Gastrocnemius medialis (tissue), 4 donors: ENCODE data around the gene NCK2. TPM values are rescaled to one million over a fixed set of nuclear protein-coding genes. Genes with fewer than 3 reads are reported as not detected.
A peak's percentile ranks its signal among the peaks of the same experiment; 100 is the strongest.
"Not testable (repeated sequence)": the region's sequence is repeated elsewhere in the genome, so short reads cannot be mapped to it uniquely, and the experiment has no call there.

Experiments
- ATAC-seq, 2 donors: fragments of 150-250 bp; one replicate each; pipeline ENCODE4 v1.9.1; 2016
- DNase-seq, 2 donors: peaks; one replicate each; pipeline ENCODE4 v3.0.0-alpha.2; 2019
- H3K27ac ChIP-seq, 4 donors: fragments of 200-600 bp; sonication (generic); 1 replicate in 1 of 4; 2 replicates in 3 of 4; pipeline ENCODE4 v1.5.1; 2016 to 2018; ENCODE audit warnings: mild to moderate bottlenecking in 2 of 4, moderate library complexity in 1 of 4
- H3K27me3 ChIP-seq, 3 donors: fragments of 200-600 bp; sonication (generic) in 2 of 3; 1 replicate in 1 of 3; 2 replicates in 2 of 3; pipeline versions ENCODE4 v1.5.1 to v1.6.0; 2016 to 2019; ENCODE audit warnings: mild to moderate bottlenecking in 1 of 3, moderate library complexity in 1 of 3
- H3K36me3 ChIP-seq, 2 donors: fragments of 200-600 bp; sonication (generic) in 1 of 2; one replicate each; pipeline ENCODE4 v1.5.1; 2017 to 2018
- H3K4me1 ChIP-seq, 2 donors: fragments of 200-600 bp; sonication (generic) in 1 of 2; one replicate each; pipeline ENCODE4 v1.5.1; 2016 to 2017; ENCODE audit warnings: mild to moderate bottlenecking in 2 of 2
- H3K4me3 ChIP-seq, 4 donors: fragments of 200-600 bp; sonication (generic) in 3 of 4; 1 replicate in 1 of 4; 2 replicates in 3 of 4; pipeline ENCODE4 v1.5.1; 2016 to 2019; ENCODE audit warnings: mild to moderate bottlenecking in 2 of 4
- H3K9me3 ChIP-seq, 3 donors: fragments of 200-600 bp; sonication (generic) in 2 of 3; 1 replicate in 1 of 3; 2 replicates in 2 of 3; pipeline ENCODE4 v1.5.1; 2016 to 2019
- CTCF ChIP-seq, 5 experiments: fragments of 450-650 bp in 3 of 5; fragments of 200-600 bp in 2 of 5; sonication (generic) in 2 of 5; IDR thresholded peaks in 4 of 5; conservative IDR thresholded peaks in 1 of 5; 1 replicate in 4 of 5; 2 replicates in 1 of 5; pipeline ENCODE4 v1.5.1; 2016 to 2019; ENCODE audit warnings: antibody characterized with exemption in 5 of 5, mild to moderate bottlenecking in 3 of 5, moderate library complexity in 3 of 5
- POLR2A ChIP-seq, 2 donors: fragments of 450-650 bp; IDR thresholded peaks; one replicate each; pipeline ENCODE4 v1.6.1; 2017; ENCODE audit warnings: antibody characterized with exemption in 2 of 2, mild to moderate bottlenecking in 2 of 2, moderate library complexity in 2 of 2
- in situ Hi-C, 4 donors: fragments of 200-750 bp; cut with MboI; loops; one replicate each; pipeline versions ENCODE4 v1.15.0 to v1.8.0; 2017; ENCODE audit warnings: low sequenced_read_pairs in 4 of 4
- intact Hi-C: fragments of 100-400 bp; cut with DNase I; formaldehyde crosslinking; loops from one replicate; pipeline ENCODE4 v1.15.1; 2023; ENCODE audit warnings: low total_unique reads
- total RNA-seq, 4 donors: library from RNA; depleted of rRNA; stranded (reverse); fragments of >200 nt; gene quantifications; one replicate each; pipeline versions ENCODE4 v1.1.0 to v1.2.3, GENCODE V29; 2016

Gene NCK2
- total RNA-seq, 4 donors from 2014 or later: 46.7 to 86.1 (median 57.9) TPM

- in situ Hi-C loops (no loop called here), intact Hi-C loops (no loop called here)
- ATAC-seq (no peak), DNase-seq (no peak)
- TF ChIP-seq POLR2A (IDR thresholded peaks at IDR 0.05): no peak
- no peak for TF ChIP-seq CTCF (IDR thresholded peaks at IDR 0.05 in 4 of 5, conservative IDR thresholded peaks at IDR 0.05 in 1 of 5)
- peaks cover 34 to 38% of the 10 kb centered on the region in 2 donors for H3K4me1 ChIP-seq
- H3K4me3 ChIP-seq: no peak overlapping the region
- H3K9me3 ChIP-seq: no peaks in the 10 kb centered on the region
- no peaks in the 10 kb centered on the region for H3K36me3 ChIP-seq
- no peaks in the 10 kb centered on the region for H3K27me3 ChIP-seq
- H3K27ac ChIP-seq: no peak overlapping the region
These were observed 24.3 kb downstream of the NCK2 start for GRCh38 chr2:105768961-105769452.

GRCh38 chr2:105769504-105769903 lies 24.8 kb downstream of the NCK2 start:
- TF ChIP-seq CTCF (IDR thresholded peaks at IDR 0.05 in 4 of 5, conservative IDR thresholded peaks at IDR 0.05 in 1 of 5) (peak in 1 of 5 experiments; percentile 20), POLR2A (IDR thresholded peaks at IDR 0.05) (no peak)
- Histone ChIP-seq H3K36me3 (no peaks in the 10 kb centered on the region), H3K9me3 (no peaks in the 10 kb centered on the region), H3K4me3 (no peak overlapping the region), H3K4me1 (peaks cover 35 to 38% of the 10 kb centered on the region in 2 donors), H3K27me3 (no peaks in the 10 kb centered on the region), H3K27ac (no peak overlapping the region)
- DNase-seq (no peak), ATAC-seq (no peak)
- in situ Hi-C loops (no loop called here), intact Hi-C loops (no loop called here)

GRCh38 chr2:105770149-105770548 lies 25.4 kb downstream of the NCK2 start:
- no peak for ATAC-seq
- intact Hi-C loops: no loop called here
- Histone ChIP-seq H3K4me3 (no peak overlapping the region), H3K36me3 (no peaks in the 10 kb centered on the region), H3K27me3 (no peaks in the 10 kb centered on the region), H3K4me1 (peaks cover 36 to 38% of the 10 kb centered on the region in 2 donors), H3K27ac (no peak overlapping the region), H3K9me3 (no peaks in the 10 kb centered on the region)
- TF ChIP-seq POLR2A (IDR thresholded peaks at IDR 0.05) (no peak), CTCF (IDR thresholded peaks at IDR 0.05 in 4 of 5, conservative IDR thresholded peaks at IDR 0.05 in 1 of 5) (no peak)
- no peak for DNase-seq
- in situ Hi-C loops: no loop called here

- DNase-seq, intact Hi-C loops, H3K9me3 ChIP-seq, in situ Hi-C loops, ATAC-seq, H3K27me3 ChIP-seq, H3K36me3 ChIP-seq, H3K4me3 ChIP-seq: not testable (repeated sequence)
- Histone ChIP-seq H3K27ac (peak overlapping the region; percentile 24 to 59 (median 38)), H3K4me1 (peaks cover 47 to 48% of the 10 kb centered on the region in 2 donors)
These were observed 26.6 kb downstream of the NCK2 start for GRCh38 chr2:105771291-105771690.

- peak; percentile 6 to 10 for ATAC-seq
These were observed 27.1 kb downstream of the NCK2 start for GRCh38 chr2:105771836-105772235.

More at GRCh38 chr2:105771836-105772235, 27.1 kb downstream of the NCK2 start:
- H3K27me3 ChIP-seq: no peaks in the 10 kb centered on the region
- intact Hi-C loops: no loop called here
- no peak overlapping the region for H3K4me3 ChIP-seq
- no peaks in the 10 kb centered on the region for H3K9me3 ChIP-seq
- DNase-seq: no peak
- H3K27ac ChIP-seq: peak overlapping the region; percentile 24 to 59 (median 38)
- H3K4me1 ChIP-seq: peaks cover 52 to 53% of the 10 kb centered on the region in 2 donors
- in situ Hi-C loops: no loop called here
- TF ChIP-seq POLR2A (IDR thresholded peaks at IDR 0.05): no peak
- no peak for TF ChIP-seq CTCF (IDR thresholded peaks at IDR 0.05 in 4 of 5, conservative IDR thresholded peaks at IDR 0.05 in 1 of 5)
- H3K36me3 ChIP-seq: no peaks in the 10 kb centered on the region
